MM.1S (cell line): ENCODE results near the gene CXCL11.

Experiments used
- EZH2 ChIP-seq: fragments of 300-600 bp; sonication (generic); optimal IDR thresholded peaks from 2 replicates; pipeline ENCODE3; 2017; ENCODE audit warnings: low read depth, mild to moderate bottlenecking, antibody characterized with exemption, low read length, mixed read lengths
- TF ChIP-seq, protein P1 (sequence below): fragments of 300-600 bp; sonication (generic); IDR thresholded peaks from 2 replicates; pipeline ENCODE4 v1.5.1; 2016; ENCODE audit warnings: antibody characterized with exemption, low read length, mixed read lengths

DNA sequence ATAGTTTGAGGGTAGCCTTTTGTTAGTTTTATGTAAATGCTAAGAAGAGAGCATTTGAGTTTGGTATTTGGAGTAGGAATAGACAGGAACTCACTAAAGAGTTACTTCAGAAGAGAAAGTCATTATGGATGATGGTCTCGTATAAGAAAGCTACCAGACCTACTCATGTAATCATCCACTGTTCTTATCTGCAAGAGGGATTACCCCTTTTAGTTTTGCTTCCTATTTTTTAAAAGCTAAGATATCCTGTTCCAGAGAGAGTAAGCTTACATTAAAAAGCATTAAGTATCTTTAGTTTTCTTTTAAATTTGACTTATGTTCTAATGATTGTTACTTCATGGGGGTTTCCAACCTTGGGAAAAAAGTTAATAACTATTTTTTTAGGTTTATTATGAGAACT, 26.1 kb upstream of the CXCL11 start:
- TF ChIP-seq, protein P1, sequence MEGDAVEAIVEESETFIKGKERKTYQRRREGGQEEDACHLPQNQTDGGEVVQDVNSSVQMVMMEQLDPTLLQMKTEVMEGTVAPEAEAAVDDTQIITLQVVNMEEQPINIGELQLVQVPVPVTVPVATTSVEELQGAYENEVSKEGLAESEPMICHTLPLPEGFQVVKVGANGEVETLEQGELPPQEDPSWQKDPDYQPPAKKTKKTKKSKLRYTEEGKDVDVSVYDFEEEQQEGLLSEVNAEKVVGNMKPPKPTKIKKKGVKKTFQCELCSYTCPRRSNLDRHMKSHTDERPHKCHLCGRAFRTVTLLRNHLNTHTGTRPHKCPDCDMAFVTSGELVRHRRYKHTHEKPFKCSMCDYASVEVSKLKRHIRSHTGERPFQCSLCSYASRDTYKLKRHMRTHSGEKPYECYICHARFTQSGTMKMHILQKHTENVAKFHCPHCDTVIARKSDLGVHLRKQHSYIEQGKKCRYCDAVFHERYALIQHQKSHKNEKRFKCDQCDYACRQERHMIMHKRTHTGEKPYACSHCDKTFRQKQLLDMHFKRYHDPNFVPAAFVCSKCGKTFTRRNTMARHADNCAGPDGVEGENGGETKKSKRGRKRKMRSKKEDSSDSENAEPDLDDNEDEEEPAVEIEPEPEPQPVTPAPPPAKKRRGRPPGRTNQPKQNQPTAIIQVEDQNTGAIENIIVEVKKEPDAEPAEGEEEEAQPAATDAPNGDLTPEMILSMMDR = no peak
- TF ChIP-seq EZH2 = no peak
